MM.1S (cell line): ENCODE results near the gene NCBP1.
"Not testable (repeated sequence)": the region's sequence is repeated elsewhere in the genome, so short reads cannot be mapped to it uniquely, and the experiment has no call there.

Experiments used
- CTCF ChIP-seq: fragments of 300-600 bp; sonication (generic); IDR thresholded peaks from 2 replicates; pipeline ENCODE4 v1.5.1; 2016; ENCODE audit warnings: antibody characterized with exemption, low read length, mixed read lengths
- EZH2 ChIP-seq: fragments of 300-600 bp; sonication (generic); optimal IDR thresholded peaks from 2 replicates; pipeline ENCODE3; 2017; ENCODE audit warnings: low read depth, mild to moderate bottlenecking, antibody characterized with exemption, low read length, mixed read lengths
- EZH2phosphoT487 ChIP-seq: fragments of 300-600 bp; sonication (generic); IDR thresholded peaks from 2 replicates; pipeline ENCODE4 v1.6.1; 2018; ENCODE audit warnings: antibody characterized with exemption, low read length

- TF ChIP-seq CTCF, EZH2phosphoT487, EZH2: not testable (repeated sequence)
Measured at GRCh38 chr9:97584778-97585177, 48.8 kb upstream of the NCBP1 start.
